SW 1271 (cell line): ENCODE data around the gene FCN3.

Experiments
- DNase-seq, 2 experiments: peaks; one replicate each; lab custom pipeline; 2025; lab: John Stamatoyannopoulos, UW

FCN3 gene

DNA sequence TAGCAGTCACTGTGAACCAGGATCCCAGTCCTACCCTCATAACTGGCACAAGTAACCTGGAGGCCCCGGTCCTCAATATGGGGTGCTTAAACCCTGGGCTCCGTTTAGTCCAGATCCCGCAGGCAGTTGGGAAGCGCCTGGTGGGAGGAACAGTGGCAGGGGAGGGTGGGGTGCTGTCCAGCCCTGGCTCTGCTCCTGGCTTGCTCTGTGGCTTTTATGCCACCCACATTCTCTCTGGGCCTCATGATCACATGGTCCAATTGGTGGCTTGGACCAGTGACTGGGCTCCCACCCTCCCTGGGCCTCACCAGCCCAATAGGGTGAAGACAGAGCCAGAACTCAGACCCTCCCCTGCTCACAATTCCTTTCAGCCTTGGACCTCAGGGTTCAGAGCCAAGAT lies 5.6 kb upstream of the FCN3 start:
- no peak for DNase-seq

DNA sequence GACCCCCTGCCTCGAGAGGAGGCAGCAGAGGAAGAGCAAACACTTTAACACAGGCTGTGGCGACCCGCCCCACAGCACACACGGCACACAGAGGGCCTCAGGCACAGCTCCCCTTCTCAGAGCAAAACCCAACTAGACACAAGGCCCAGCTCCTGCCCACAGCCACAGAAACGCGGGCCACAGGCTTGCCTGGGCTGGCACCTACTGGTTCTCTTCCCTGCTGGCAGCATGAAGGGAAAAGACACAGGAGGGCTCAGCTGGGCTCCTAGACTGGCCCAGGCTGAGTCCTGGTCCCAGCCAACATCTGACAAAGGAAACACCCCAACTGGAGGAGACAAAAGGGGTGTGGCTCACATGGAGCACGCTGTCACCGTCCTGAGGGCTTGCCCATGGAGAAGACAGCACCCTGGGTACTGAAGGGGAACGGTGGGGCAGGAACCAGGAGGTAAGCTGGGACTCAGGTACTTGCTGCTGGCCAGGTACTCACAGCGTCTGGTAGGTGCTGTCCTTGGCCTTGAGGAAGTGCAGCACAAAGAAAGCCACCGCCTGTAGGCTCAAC lies 5.0 kb upstream of the FCN3 start:
- no peak for DNase-seq

DNA sequence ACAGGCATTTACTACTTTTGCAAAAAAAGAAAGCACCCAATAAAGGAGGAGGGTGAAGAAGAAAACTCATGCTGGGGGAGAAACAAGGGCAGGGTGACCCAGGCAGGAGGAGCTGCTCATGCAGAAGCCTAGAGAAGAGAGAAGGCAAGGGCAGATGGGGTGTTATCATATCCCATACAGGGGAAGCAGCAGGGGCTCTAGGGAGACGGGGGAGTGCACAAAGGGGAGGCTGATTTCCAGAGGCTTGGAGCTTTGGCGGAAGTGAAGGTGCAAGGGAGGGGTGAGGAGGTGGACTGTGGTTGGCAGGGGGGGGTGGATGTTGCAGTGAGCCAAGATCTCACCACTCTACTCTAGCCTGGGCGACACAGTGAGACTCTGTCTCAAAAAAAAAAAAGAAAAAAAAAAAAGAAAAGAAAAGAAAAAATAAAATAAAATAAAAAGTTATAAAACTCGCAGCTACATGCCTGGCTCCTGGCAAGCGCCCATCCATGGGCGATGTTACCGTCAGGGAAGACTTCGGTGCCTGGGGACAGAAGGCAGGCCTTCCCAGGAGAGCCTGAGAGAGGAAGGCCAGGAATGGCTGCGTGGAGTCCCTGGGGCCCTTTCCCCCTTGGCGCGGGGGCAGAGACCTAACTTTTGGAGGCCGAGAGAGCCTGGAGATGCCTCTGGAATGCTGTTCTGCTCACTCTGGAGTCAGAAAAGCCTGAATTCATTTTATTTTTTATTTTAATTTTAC lies 3.3 kb upstream of the FCN3 start:
- no peak for DNase-seq

GRCh38 chr1:27372808-27373690 lies 1.6 kb downstream of the FCN3 start:
- DNase-seq = no peak

DNA sequence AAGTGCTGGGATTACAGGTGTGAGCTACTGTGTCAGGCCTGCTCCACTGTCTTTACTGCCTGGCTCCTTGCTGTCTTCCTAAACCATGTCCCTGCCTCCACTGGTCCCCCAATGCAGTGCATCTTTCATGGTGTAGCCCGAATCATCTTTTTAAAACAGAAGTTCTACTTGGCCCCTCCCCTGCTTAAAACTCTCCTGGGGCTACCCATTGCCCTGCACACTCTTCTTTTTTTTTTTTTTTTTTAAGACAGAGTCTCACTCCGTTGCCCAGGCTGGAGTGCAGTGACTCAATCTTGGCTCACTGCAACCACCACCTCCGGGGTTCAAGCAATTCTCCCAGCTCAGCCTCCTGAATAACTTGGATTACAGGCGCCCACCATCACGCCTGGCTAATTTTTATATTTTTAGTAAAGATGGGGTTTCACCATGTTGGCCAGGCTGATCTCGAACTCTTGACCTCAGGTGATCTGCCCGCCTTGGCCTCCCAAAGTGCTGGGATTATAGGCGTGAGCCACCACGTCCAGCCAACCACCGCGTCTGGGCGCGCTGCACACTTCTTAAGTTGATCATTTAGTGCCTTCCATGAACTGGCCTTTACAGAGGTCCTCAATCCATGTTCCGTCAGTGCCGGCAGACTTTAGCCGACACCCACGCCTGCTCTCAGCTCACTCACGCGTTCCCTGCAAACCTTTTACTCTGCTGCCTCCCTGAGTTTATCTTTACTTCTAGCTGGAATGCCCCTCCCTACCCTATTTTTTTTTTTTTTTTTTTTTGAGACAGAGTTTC lies 2.4 kb downstream of the FCN3 start:
- no peak for DNase-seq

DNA sequence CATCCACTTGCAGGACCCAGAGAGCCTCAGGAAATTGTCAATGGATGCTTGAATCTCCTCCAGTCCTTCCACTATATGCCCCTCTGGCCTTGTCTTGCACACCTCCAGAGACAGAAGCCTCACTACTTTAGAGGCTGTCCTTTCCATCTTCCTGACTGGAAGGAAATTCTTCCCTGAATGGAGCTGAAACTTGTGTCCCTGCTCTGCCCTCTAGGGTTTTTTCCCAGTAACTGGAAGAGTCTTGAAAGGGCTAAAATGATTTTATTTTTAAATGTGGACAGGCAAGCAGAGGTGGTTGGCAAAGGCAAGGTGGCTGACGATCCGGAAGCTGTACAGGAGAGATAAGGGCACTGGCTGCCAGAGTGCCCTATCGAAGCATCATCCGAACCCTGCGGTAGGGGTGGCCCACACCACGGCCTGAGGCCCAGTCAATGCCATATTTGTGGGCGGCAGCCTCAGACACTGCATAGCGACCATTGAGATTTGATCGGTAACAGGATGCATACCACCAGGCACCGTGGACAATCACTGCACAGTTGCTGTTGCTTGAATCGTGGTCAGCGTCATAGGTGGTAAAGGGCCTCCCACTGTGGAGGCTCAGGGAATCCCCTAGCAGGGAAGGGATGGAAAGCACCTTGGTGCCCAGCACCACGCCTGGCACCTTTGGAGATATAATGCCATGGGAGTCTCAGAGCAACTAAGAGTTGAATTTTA lies 5.6 kb downstream of the FCN3 start:
- peak in 1 of 2 experiments; percentile 13 for DNase-seq

DNA sequence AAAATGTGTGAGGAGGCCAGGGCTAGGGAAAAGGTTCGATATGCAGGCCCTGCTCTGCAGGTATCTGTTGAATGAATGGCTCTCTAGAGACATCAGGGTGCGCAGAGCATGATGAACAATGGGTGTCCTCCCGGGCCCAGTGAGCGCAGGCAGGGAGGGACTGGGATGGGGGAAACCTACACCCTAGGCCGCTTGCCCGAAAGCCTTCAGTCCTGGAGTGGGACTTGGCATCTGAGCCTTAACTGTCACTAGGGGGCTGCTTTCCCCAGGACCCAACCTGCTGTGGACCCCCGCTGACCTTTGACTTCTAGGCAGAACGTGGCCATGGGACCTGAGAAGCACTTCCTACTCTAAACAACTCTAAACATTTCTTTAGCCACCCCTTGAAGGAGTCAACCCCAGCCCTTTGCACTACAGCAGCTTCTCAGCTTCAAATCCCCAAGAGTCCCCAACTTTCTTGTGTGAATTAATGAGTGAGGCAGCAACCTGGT lies 7.4 kb downstream of the FCN3 start:
- no peak for DNase-seq

- DNase-seq = peak; percentile 41 to 71
Observed at GRCh38 chr1:27366411-27367159, 8.0 kb downstream of the FCN3 start, which contains the start of gene MAP3K6. Gene MAP3K6 (minus strand): TSS chr1:27366961. CDS start chr1:27366597, 364 bp downstream.

DNA sequence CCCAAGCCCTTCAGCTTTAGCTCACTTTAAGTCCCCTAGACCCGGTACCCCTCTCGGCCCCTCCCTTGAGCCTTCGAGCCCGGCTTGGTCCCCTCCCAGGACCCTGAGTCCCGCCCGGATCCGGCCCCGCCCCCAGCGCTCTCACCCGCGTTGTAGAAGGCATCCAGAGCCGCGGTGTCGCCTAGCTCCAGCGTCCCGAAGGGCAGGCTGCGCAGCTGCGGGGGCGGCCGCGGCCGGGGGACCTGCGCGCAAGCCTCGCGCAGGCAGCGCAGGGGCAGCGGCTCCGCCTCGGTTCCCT lies 8.6 kb downstream of the FCN3 start:
- peak; percentile 72 to 80 for DNase-seq

- peak; percentile 72 to 86 for DNase-seq
Observed at GRCh38 chr1:27365372-27366112, 9.1 kb downstream of the FCN3 start.

GRCh38 chr1:27364696-27365371 lies 9.8 kb downstream of the FCN3 start:
- no peak for DNase-seq

- DNase-seq = no peak
Observed at GRCh38 chr1:27363766-27364695, 10.6 kb downstream of the FCN3 start.

GRCh38 chr1:27361553-27361952 lies 13.1 kb downstream of the FCN3 start:
- DNase-seq = no peak

DNA sequence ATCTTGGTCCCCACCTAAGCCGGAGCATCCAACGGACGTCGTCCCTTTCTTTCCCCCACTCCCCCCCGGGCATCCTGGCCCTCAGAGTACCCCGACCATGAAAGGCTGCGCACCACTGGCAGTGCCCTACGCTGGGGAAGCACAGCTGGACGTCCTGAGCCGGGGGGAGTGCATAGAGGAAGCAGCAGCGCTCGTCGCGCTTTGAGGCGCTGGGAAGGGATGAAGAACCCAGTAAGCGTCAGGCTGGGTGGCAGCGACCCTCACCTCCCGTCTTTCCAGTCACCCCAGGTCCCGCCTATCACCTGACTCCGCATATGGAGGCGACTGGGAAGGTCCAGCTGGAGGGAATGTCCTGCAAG lies 13.6 kb downstream of the FCN3 start:
- no peak for DNase-seq

DNA sequence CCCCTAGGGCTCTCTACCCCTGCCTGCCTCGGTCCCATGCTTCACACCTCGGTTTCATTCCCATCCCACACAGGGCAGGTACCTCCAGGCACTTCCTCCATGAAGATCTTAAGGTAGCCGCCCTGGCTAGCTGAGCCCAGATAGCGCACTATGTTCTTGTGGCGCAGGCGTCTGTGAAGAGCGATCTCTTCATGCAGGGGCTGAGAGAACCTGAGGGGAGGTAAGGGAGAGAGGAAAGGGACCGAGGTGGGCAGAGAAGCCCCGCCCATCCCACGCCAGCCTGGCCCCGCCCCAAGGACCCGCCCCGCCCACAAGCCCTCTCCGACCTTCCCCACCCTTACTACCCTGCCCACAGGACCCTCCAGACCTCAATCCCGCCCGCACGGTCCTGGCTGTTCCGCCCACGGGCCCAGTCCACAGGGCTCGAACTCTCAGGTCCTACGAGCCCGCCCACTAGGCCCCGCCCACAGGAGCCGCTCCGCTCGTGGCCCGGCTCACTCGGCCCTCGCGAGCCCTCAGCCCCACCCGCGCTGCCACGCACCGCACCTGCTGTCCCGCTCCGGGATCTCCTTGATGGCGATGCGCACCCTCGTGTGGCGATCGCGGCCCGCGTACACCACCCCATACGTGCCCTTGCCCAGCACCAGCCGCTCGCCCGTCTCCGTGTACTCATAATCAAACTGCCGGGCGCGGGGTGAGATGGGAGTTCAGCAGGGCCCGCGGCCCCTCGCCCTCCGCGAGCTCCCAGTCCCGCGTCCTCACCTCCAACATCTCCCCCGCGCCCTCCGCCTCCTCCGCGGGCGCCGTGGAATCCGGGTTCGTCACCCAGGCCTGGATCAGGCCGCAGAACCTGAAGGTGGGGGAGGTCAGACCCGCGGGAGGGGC lies 14.2 kb downstream of the FCN3 start:
- DNase-seq = no peak

- DNase-seq = no peak
Observed at GRCh38 chr1:27359822-27360158, 14.8 kb downstream of the FCN3 start.

GRCh38 chr1:27358928-27359313 lies 15.7 kb downstream of the FCN3 start:
- DNase-seq = no peak
